SK-N-SH treated with all-trans-retinoic acid at 6 μM for 48 hours (cell line): ENCODE results near the gene SCMH1.

Source experiments
- ATAC-seq: fragments of 200-7000 bp; cut with Tn5 transposase; 3 replicates; pipeline ENCODE4 v1.9.1; 2020; ENCODE audit warnings: mild to moderate bottlenecking, moderate library complexity
- ARNTL ChIP-seq: fragments of 450-650 bp; formaldehyde crosslinking; IDR thresholded peaks from 2 replicates; pipeline ENCODE4 v1.5.0; 2020; ENCODE audit warnings: low read depth, mild to moderate bottlenecking, moderate library complexity, borderline replicate concordance
- CREB5 ChIP-seq: fragments of 250-450 bp; sonication (Bioruptor Pico); IDR thresholded peaks from 2 replicates; pipeline ENCODE4 v1.5.1; 2020; ENCODE audit warnings: low read depth, mild to moderate bottlenecking, moderate library complexity
- CSDC2 ChIP-seq: fragments of 250-450 bp; sonication (Bioruptor Pico); IDR thresholded peaks from 2 replicates; pipeline ENCODE4 v1.5.0; 2020; ENCODE audit warnings: mild to moderate bottlenecking, moderate library complexity
- ESRRG ChIP-seq: fragments of 250-450 bp; sonication (Bioruptor Pico); IDR thresholded peaks from 2 replicates; pipeline ENCODE4 v1.6.1; 2021; ENCODE audit warnings: mild to moderate bottlenecking
- GLIS3 ChIP-seq: fragments of 250-450 bp; sonication (Bioruptor Pico); IDR thresholded peaks from 2 replicates; pipeline ENCODE4 v1.5.0; 2020; ENCODE audit warnings: mild to moderate bottlenecking, moderate library complexity
- ISL1 ChIP-seq: fragments of 250-450 bp; sonication (Bioruptor Pico); IDR thresholded peaks from 2 replicates; pipeline ENCODE4 v2.1.2; 2022; ENCODE audit warnings: mild to moderate bottlenecking, moderate library complexity
- POU6F1 ChIP-seq: fragments of 250-450 bp; sonication (Bioruptor Pico); IDR thresholded peaks from 2 replicates; pipeline ENCODE4 v1.8.0; 2021; ENCODE audit warnings: low read depth, mild to moderate bottlenecking, moderate library complexity, borderline replicate concordance
- PPARA ChIP-seq: fragments of 250-450 bp; sonication (Bioruptor Pico); IDR thresholded peaks from 2 replicates; pipeline ENCODE4 v1.5.0; 2020; ENCODE audit warnings: mild to moderate bottlenecking, borderline replicate concordance
- RARB ChIP-seq: fragments of 250-450 bp; sonication (Bioruptor Pico); IDR thresholded peaks from 2 replicates; pipeline ENCODE4 v1.8.0; 2021; ENCODE audit warnings: mild to moderate bottlenecking, moderate library complexity
- SNAI2 ChIP-seq: fragments of 250-450 bp; sonication (Bioruptor Pico); IDR thresholded peaks from 2 replicates; pipeline ENCODE4 v1.5.0; 2020; ENCODE audit warnings: mild to moderate bottlenecking, moderate library complexity
- TOX ChIP-seq: fragments of 250-450 bp; sonication (Bioruptor Pico); IDR thresholded peaks from 2 replicates; pipeline ENCODE4 v1.8.0; 2021; ENCODE audit warnings: mild to moderate bottlenecking, moderate library complexity, borderline replicate concordance
- ZC3H10 ChIP-seq: fragments of 250-450 bp; sonication (Bioruptor Pico); IDR thresholded peaks from 2 replicates; pipeline ENCODE4 v1.5.1; 2021; ENCODE audit warnings: mild to moderate bottlenecking, moderate library complexity
- ZFP3 ChIP-seq: fragments of 250-450 bp; sonication (Bioruptor Pico); IDR thresholded peaks from 2 replicates; pipeline ENCODE4 v1.5.0; 2020; ENCODE audit warnings: mild to moderate bottlenecking, moderate library complexity
- ZFP30 ChIP-seq: fragments of 450-650 bp; formaldehyde crosslinking; IDR thresholded peaks from 2 replicates; pipeline ENCODE4 v1.5.0; 2022; ENCODE audit warnings: mild to moderate bottlenecking, moderate library complexity
- ZNF565 ChIP-seq: fragments of 450-650 bp; formaldehyde crosslinking; conservative IDR thresholded peaks from 2 replicates; pipeline ENCODE4 v1.5.0; 2020; ENCODE audit warnings: low read depth, mild to moderate bottlenecking, moderate library complexity
- ZNF70 ChIP-seq: fragments of 450-650 bp; formaldehyde crosslinking; IDR thresholded peaks from 2 replicates; pipeline ENCODE4 v1.5.0; 2020; ENCODE audit warnings: mild to moderate bottlenecking, moderate library complexity
- ZNF8 ChIP-seq: fragments of 450-650 bp; formaldehyde crosslinking; IDR thresholded peaks from 2 replicates; pipeline ENCODE4 v1.5.0; 2020; ENCODE audit warnings: mild to moderate bottlenecking, moderate library complexity
- TF ChIP-seq, protein P1 (sequence below): fragments of 250-450 bp; sonication (Bioruptor Pico); IDR thresholded peaks from 2 replicates; pipeline ENCODE4 v1.5.1; 2021; ENCODE audit warnings: mild to moderate bottlenecking, moderate library complexity
- TF ChIP-seq, protein P2 (sequence below): fragments of 250-450 bp; sonication (Bioruptor Pico); IDR thresholded peaks from 2 replicates; pipeline ENCODE4 v1.5.0; 2020; ENCODE audit warnings: mild to moderate bottlenecking, moderate library complexity

The SCMH1 gene

DNA sequence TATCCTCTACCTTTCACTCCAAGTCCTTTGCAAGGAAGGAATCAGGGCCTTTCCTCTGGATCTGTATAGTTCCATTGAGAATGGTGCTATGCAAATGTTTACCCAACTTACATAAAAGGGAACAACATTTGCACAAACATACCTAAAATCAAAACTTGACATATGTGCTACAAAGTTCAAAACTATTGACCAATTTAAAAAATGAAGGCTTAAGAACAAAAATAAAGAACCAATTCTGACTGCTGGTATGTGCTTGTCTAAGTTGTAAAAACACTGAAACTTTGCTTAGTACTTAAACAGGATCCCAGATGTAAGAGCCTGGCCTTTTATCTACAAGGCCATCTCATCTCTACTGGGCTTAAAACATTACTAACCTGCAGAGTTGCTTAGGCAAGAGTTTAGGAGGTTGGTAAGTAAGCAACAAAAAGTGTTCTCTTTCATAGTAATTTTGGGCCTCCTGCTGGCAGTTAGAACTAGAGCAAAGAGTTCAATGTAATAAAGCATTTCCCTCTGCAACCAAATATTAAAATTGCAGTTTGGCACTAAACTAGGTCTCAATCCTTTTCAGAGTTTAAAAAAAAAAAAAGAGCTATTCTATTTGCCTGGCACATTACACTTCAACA is 2.0 kb downstream of the SCMH1 start (continued):
- TF ChIP-seq TOX (no peak), ZNF8 (CRISPR knock-in tag) (no peak), ZNF70 (CRISPR knock-in tag) (no peak), ARNTL (no peak), CREB5 (CRISPR knock-in tag) (no peak)

DNA sequence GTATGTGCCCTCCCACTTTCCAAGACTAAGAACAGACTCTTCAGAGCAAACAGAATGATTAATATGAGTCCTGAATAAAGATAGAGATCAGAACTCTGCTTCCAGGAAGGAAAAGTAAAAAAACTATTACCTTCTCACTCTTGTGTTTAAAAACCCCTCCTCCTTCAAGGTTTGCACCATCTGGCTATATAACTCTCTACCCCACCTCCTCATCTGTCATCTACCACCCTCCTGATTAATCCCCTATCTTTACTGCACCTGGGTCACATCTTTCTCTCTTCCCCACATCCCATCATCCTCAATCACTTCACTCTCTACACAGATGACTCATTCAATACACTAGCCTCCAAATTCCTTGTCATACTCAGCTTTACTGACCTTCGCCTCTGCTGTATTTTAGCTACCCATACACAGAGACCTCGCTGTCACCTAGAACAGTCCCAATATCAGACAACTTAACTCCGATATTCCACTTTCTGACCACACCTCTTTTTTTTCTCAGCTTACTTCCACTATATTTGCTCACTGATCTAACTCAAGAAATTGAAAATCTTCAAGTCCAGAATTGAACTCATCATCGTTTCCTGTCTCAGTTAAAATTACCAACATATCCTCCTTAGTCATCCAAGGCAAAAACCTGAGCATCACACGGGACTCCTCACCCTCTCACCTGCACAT is 3.7 kb downstream of the SCMH1 start:
- peak; percentile 66 for ATAC-seq
- TF ChIP-seq RARB (no peak), GLIS3 (CRISPR knock-in tag) (no peak), CSDC2 (CRISPR knock-in tag) (no peak), ISL1 (CRISPR knock-in tag) (peak; percentile 77), CREB5 (CRISPR knock-in tag) (0 out of 2 replicates have a peak, but pooled peaks have one; percentile 25), ZFP30 (CRISPR knock-in tag) (no peak)
- TF ChIP-seq, protein P1, sequence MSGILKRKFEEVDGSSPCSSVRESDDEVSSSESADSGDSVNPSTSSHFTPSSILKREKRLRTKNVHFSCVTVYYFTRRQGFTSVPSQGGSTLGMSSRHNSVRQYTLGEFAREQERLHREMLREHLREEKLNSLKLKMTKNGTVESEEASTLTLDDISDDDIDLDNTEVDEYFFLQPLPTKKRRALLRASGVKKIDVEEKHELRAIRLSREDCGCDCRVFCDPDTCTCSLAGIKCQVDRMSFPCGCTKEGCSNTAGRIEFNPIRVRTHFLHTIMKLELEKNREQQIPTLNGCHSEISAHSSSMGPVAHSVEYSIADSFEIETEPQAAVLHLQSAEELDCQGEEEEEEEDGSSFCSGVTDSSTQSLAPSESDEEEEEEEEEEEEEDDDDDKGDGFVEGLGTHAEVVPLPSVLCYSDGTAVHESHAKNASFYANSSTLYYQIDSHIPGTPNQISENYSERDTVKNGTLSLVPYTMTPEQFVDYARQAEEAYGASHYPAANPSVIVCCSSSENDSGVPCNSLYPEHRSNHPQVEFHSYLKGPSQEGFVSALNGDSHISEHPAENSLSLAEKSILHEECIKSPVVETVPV (CRISPR knock-in tag), result no peak

DNA sequence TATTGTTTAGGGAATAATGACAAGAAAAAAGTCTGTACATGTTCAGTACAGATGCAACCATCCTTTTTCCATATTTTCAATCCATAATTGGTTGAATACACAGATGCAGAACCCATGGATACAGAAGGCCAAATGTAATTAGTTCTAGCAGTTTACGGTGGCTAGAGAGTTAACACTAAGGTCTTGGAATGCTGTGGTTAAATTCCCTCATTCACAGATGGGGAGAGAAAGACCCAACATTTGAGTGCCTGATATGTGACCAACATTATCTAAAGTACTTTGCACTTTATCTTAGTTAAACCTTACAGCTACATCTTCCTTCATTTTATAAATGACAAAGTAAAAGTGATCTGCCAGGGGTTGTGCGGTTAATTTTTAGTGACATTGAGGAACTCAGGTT is 5.3 kb downstream of the SCMH1 start:
- ATAC-seq, result no peak
- no peak for TF ChIP-seq GLIS3 (CRISPR knock-in tag)
- TF ChIP-seq POU6F1 (CRISPR knock-in tag), result no peak
- TF ChIP-seq RARB, result no peak
- no peak for TF ChIP-seq ZNF565
- TF ChIP-seq, protein P1 (CRISPR knock-in tag), result no peak
- no peak for TF ChIP-seq ZFP30 (CRISPR knock-in tag)
- no peak for TF ChIP-seq PPARA (CRISPR knock-in tag)
- TF ChIP-seq ZC3H10, result no peak
- no peak for TF ChIP-seq SNAI2 (CRISPR knock-in tag)
- no peak for TF ChIP-seq ESRRG (CRISPR knock-in tag)
- TF ChIP-seq ZNF70 (CRISPR knock-in tag), result no peak

GRCh38 chr1:41235893-41236292 is 6.2 kb downstream of the SCMH1 start:
- TF ChIP-seq SNAI2 (CRISPR knock-in tag) (no peak), ZNF70 (CRISPR knock-in tag) (peak; percentile 55; the same call in 1 of the 2 replicates)
- TF ChIP-seq, all 23 proteins: peak for 1
- no peak for ATAC-seq

DNA sequence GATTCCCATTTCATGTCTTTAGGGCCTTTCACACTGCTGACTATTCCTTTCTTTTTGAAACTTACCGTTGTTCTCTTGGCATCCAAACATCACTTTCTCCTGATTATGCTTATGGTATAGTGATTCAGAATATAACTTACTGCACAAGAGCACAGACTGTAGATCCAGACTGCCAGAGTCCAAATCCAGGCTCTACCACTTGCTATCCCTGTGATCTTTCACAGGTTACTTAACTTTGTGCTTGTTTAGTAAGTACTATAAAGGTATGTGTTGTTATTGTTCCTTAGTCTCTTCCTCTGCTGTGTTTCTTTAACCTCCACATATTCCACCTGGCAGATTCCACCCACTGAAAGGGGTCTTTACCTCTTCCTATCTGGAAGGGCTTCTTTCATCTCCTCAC is 8.4 kb downstream of the SCMH1 start:
- ATAC-seq, result no peak
- TF ChIP-seq ZNF565 (no peak), ZNF70 (CRISPR knock-in tag) (no peak), ISL1 (CRISPR knock-in tag) (no peak), CREB5 (CRISPR knock-in tag) (no peak), ZC3H10 (no peak), ZFP30 (CRISPR knock-in tag) (no peak), RARB (no peak), ZFP3 (CRISPR knock-in tag) (no peak), SNAI2 (CRISPR knock-in tag) (no peak), ESRRG (CRISPR knock-in tag) (no peak), PPARA (CRISPR knock-in tag) (no peak)
- TF ChIP-seq, protein P2, sequence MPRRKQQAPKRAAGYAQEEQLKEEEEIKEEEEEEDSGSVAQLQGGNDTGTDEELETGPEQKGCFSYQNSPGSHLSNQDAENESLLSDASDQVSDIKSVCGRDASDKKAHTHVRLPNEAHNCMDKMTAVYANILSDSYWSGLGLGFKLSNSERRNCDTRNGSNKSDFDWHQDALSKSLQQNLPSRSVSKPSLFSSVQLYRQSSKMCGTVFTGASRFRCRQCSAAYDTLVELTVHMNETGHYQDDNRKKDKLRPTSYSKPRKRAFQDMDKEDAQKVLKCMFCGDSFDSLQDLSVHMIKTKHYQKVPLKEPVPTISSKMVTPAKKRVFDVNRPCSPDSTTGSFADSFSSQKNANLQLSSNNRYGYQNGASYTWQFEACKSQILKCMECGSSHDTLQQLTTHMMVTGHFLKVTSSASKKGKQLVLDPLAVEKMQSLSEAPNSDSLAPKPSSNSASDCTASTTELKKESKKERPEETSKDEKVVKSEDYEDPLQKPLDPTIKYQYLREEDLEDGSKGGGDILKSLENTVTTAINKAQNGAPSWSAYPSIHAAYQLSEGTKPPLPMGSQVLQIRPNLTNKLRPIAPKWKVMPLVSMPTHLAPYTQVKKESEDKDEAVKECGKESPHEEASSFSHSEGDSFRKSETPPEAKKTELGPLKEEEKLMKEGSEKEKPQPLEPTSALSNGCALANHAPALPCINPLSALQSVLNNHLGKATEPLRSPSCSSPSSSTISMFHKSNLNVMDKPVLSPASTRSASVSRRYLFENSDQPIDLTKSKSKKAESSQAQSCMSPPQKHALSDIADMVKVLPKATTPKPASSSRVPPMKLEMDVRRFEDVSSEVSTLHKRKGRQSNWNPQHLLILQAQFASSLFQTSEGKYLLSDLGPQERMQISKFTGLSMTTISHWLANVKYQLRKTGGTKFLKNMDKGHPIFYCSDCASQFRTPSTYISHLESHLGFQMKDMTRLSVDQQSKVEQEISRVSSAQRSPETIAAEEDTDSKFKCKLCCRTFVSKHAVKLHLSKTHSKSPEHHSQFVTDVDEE (CRISPR knock-in tag), result no peak
- TF ChIP-seq, protein P1 (CRISPR knock-in tag), result no peak
